KOPT-K1 (cell line): Measurements from ENCODE around the gene SETBP1.

Experiments used
- H3K27ac ChIP-seq: fragments of 200-600 bp; sonication (generic); 2 replicates; pipeline ENCODE4 v1.5.1; 2016; ENCODE audit warnings: antibody characterized with exemption, mild to moderate bottlenecking, low read depth, low read length; ENCODE audit not compliant: poor library complexity, severe bottlenecking
- H3K36me3 ChIP-seq: fragments of 200-600 bp; sonication (generic); 2 replicates; pipeline ENCODE4 v1.5.1; 2017; ENCODE audit warnings: antibody characterized with exemption, mild to moderate bottlenecking, low read length, moderate library complexity; ENCODE audit not compliant: insufficient read depth
- H3K9me3 ChIP-seq: fragments of 200-600 bp; sonication (generic); 2 replicates; pipeline ENCODE4 v1.5.1; 2017; ENCODE audit warnings: antibody characterized with exemption, low read length, mild to moderate bottlenecking; ENCODE audit not compliant: insufficient read depth, poor library complexity, severe bottlenecking

SETBP1 gene

DNA sequence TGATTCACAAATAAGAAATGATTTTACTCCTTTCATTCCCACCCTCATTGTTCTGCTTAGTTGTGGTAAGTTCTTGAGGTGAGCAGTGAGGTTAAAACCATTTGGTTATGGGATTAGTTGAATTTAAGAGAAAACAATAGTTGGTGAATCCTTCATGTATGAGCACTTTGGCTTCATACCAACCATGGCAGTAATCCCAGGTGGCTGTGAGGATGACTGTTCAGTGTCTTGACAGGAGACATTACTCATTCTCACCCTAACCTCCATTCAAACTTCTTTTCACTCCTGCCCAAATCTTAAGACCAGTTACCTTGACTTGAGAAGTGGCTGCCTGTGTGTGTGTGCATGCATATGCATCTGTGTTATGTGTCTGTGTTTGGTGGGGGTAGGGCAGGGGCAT is 143.1 kb downstream of the SETBP1 start:
- no peak overlapping the region for H3K27ac ChIP-seq
- no peaks in the 10 kb centered on the region for H3K36me3 ChIP-seq
- H3K9me3 ChIP-seq, result no peaks in the 10 kb centered on the region

DNA sequence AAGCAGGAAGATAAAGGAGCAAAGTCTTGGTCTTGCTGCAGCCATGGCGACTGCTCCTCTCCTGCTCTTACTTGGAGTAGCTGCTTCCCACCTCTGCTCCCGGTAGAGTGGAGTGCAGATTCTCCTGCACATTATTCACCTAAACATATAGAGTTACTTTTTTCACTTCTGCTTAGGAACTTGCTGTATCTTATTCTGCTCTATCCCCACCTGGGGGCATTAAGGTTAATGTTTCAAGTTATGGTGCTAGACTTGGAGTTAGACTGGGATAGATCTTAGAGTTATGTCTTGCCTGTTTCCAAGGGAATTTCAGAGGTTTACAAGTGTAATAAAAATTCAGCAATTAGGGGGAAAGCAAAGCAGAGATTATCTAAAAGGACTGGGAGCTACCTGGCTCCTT is 144.2 kb downstream of the SETBP1 start:
- Histone ChIP-seq H3K27ac (no peak overlapping the region), H3K9me3 (no peaks in the 10 kb centered on the region), H3K36me3 (no peaks in the 10 kb centered on the region)

DNA sequence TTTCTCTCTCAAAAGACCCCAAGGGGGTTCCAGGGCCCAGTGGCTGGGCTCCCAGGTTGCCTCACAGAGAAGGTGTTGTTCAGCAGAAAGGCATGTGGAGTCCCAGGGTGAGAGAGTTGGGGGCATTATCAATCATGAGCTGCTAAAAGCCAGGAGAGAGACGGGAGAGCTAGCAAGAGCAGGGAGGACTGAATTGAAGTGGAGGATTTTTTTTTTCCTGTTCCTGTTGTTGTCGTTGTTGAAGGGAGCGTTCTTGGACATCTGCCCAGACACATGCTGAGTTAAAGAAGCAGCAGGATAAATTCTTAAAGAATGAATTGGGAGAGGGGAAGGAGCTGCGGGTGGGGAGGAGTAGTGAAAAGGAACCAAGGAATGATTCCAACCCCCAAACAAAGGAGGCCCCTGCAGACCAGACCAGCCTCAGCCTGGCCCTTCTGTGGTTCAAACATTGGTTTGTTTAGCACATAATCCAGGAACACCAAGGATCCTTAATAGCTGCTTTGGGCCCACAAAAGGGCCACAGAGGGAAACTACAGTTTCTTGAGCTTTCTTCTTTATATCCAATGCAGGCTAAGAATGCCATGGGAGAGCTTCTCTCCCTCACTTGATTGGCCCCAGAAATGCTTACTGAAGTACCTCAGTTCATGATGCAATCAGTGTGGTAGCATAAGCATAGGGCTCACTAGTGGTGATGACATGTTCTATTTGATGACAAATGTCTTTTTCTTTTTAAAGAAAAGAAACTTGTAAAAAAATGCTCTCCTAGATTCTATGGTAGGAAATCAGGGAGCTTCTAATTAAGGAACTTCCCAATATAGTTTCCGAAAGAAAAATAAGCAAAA is 146.0 kb downstream of the SETBP1 start:
- H3K27ac ChIP-seq, result no peak overlapping the region
- no peaks in the 10 kb centered on the region for H3K36me3 ChIP-seq
- H3K9me3 ChIP-seq, result no peaks in the 10 kb centered on the region

DNA sequence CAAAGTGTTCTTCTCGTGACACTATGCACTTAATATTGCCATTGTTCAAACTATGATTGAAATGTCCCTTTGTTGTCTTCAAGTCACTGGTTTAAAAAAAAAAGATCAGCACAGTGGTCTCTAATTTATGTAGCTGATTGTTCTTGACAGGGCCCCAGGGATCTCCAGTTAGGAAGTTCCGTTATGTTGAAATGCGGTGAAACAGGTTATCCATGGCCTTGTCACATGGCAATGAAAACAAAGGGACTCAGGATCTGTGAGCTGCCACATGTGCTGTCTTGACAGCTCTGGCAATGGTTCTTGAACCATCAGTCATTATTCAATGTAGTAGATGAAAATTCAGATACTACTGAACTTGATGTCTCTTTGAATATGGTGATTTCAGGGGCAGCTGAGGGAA is 147.4 kb downstream of the SETBP1 start:
- H3K36me3 ChIP-seq, result no peaks in the 10 kb centered on the region
- no peaks in the 10 kb centered on the region for H3K9me3 ChIP-seq
- no peak overlapping the region for H3K27ac ChIP-seq

DNA sequence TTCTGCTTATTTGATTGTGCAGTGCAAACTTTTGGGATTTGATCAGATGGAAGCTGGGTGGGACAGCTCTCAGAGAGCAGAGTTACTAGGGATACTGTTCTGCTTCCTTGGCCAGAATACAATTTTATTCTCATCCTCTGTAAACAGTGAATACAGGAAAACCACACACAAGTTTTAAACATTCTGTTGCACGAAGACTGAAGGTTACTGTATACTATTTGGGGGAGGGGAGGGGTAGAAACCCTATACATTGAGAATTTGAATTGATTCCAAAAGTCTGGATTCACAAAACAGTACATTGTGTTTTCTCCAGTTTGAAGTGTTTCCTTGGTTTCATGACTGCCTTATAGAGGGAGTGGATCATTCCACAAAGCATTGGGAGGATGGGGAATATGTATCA is 149.9 kb downstream of the SETBP1 start:
- Histone ChIP-seq H3K27ac (no peak overlapping the region), H3K36me3 (no peaks in the 10 kb centered on the region), H3K9me3 (no peaks in the 10 kb centered on the region)

DNA sequence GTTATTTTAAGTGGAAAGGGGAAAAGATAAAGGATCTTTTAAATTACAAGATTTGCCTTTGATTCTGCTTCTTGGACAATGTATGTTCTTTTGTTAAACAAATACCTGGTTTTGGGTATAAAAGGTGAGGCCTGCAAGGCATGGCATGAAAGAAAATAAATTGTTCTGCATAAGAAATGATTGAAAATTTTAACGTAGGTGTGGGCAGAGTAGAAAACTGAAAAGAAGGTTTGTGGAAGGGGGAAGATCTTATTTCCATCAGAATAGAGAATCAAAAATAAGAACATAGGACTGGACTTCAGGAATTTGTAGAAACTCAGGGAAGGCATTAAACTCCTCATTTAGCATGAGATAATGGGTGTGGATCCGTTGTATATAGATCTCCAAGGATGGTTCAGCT is 153.1 kb downstream of the SETBP1 start:
- H3K27ac ChIP-seq, result no peak overlapping the region
- no peaks in the 10 kb centered on the region for H3K9me3 ChIP-seq
- no peaks in the 10 kb centered on the region for H3K36me3 ChIP-seq

DNA sequence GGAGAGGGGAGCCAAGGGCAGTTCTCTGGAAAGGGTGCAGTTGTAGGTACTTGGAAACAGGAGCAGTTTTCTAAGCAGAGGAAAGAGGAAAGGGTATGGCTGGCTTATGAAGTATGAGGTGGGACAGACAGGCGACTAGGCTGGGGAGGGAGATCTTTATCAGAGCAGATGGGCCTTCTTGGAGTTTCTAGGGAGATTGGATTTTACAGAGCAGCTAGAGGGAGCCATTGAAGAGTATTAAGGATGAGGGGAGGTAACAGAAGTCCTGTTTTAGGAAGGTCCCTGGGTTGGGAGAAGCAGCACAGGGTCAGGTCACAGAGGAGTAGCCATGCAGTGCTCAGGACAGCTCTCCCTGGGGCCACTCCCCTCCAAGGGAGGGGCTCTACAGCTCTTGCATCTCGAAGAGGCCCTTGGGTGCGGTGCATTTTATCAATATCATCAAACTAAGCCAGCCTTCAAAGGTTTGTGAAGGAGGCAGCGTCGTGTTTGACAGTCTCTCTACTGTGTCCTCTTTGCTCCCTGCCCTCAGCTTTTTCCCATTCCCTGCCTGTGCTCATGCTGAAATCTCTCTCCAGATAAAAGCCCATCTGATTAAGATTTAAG is 154.3 kb downstream of the SETBP1 start:
- H3K9me3 ChIP-seq, result no peaks in the 10 kb centered on the region
- no peak overlapping the region for H3K27ac ChIP-seq
- no peaks in the 10 kb centered on the region for H3K36me3 ChIP-seq

DNA sequence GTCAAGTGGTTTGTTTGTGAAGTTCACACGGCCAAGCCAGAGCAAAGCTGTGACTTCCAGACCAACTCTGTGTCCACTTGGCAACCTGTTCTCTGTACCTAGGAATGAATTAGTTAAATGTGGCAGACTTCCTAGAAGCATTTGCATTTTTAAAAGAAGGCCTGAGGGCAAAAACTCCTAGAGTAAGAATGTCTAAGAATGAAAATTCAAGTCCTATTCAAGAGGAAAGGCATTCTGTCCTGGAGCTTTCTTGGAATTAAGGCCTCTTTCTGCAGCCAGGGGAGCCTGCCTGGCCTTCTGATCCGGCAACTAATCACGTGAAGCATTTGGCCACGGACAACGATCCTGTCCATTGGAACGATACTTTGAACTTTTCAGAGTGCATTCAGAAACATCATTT is 155.0 kb downstream of the SETBP1 start:
- Histone ChIP-seq H3K9me3 (no peaks in the 10 kb centered on the region), H3K27ac (no peak overlapping the region), H3K36me3 (no peaks in the 10 kb centered on the region)

DNA sequence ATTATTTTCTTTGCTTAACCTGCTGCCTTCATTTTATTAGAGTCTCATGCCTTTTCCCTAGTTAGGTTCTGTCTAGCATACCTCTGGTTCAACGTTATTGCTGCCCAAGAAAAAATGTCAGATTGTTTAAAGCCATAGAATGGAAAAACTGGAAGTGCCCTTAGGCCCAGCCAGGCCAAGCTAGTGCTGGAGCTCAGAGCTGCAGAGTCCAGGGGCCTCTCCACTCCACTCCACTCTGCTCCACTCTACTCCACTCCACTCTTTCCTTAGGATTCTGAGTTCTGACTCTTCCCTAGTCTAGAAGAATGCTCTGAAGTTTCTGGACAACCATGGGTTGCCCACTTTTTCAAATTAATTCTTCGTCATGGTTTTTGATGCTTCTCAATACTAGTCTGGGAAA is 155.6 kb downstream of the SETBP1 start:
- Histone ChIP-seq H3K36me3 (no peaks in the 10 kb centered on the region), H3K27ac (no peak overlapping the region), H3K9me3 (no peaks in the 10 kb centered on the region)

DNA sequence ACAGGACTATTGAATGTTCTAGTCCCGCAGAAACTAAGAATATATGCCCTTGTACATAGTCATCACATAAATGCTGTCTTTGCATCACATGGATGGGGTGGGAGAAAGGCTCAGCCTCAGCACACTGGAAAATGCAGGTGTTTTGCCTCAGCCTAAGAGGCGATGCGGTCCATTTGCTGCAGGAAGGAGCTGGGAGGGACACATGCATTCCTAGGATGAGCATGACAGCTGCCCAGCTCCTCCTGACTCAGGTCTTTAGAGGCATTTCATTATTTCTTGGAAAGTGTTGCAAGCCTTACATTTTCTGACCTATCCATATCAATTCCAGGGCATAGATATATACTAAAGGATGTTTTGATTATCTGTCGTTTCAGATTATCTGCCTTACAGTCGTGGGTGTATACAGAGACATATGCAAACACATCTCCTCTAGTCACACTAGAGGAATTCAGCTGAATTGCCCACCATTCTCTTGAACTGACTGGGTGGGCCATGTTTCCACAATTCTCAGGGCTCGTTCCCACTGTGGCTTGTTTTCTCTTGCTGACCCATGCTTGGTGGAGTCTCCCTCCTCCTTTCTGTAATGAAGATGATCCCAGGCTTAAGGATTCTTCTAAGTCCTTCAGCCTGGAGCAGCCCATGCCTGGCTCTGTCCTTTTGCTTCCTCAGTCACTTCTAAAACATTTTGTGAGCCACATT is 156.9 kb downstream of the SETBP1 start:
- Histone ChIP-seq H3K27ac (no peak overlapping the region), H3K9me3 (no peaks in the 10 kb centered on the region), H3K36me3 (no peaks in the 10 kb centered on the region)

DNA sequence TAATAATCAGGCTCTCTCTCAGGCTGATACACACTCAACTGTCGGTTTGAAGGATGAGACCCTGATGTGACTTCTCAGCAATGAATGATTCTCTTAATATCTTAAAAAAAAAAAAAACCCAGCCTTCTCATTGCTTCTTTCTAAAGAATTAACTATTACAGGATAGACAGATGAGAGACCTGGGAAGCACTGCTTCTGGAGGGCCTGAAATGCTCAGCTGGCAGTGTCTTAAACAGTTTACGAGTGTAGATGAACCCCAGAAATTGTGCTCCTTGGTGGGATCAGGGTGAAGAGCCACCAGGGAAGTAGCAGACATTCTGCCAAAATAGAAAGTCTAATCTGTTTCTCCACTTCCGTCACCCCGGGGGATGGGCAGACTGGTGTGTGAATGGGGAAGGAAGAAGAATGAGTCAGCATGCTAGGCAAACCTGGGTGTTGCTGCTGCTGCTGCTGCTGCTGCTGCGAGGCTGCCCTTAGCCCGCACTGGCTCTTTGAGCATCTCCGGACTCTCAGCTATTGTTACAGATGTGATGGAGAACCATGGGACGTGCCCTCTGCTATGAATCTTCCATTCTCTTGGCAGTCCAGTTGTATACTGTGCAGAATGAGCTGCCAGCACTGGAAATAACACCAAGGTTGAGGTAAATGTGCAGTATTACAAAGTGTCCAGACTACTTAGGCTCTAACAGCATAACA is 158.4 kb downstream of the SETBP1 start:
- Histone ChIP-seq H3K9me3 (no peaks in the 10 kb centered on the region), H3K36me3 (no peaks in the 10 kb centered on the region), H3K27ac (no peak overlapping the region)

DNA sequence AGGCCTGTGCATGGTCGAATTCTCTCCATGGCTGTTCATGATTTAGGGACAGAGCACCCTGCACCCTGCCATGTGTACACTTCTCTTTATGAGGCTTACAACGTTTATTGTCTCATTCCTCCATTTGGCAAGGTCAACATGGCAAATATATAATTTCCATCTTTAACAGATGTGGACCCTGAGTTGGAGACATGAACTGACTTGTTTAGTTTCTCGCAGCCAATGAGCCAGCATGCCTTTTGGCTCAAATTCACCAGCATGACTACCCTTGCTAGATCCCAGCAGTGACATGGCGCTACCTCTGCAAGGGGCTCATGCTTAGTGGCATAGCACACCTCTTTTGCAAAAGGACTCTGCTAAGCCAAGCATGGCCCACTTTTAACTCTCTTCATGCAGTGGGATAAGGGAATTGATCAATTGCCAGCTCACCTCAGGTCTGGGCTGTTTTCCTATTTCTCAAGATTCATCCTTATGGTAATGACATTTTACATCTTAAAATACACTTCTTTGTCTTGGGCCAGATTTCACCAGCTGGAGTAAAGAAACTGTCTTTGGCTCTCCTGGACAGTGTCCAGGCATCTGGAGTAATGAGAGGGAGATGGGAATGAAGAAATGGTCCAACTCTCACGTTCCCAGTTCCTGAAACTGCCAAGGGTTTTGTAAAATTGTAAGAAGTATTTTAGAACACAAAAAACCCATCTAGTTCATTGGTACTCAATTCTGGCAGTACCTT is 159.5 kb downstream of the SETBP1 start:
- Histone ChIP-seq H3K36me3 (no peaks in the 10 kb centered on the region), H3K27ac (no peak overlapping the region), H3K9me3 (no peaks in the 10 kb centered on the region)

DNA sequence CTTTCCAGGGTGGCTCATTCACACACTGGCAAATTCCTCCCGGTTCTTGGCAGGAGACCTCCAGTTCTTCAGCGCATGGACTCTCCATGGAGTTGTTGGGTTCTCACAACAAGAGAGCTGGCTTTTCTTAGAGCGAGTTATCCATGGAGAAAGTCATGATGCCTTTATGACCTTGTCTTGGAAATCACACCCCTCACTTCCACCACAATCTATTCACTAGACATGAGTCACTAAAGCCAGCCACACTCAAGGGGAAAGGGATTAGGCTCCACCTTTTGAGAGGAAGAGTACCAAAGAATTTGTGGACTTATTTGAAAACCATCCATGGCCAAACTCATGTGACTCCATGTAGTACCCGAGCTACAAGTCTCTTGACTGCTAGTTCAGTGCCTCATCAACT is 160.5 kb downstream of the SETBP1 start:
- Histone ChIP-seq H3K9me3 (no peaks in the 10 kb centered on the region), H3K27ac (no peak overlapping the region), H3K36me3 (no peaks in the 10 kb centered on the region)

DNA sequence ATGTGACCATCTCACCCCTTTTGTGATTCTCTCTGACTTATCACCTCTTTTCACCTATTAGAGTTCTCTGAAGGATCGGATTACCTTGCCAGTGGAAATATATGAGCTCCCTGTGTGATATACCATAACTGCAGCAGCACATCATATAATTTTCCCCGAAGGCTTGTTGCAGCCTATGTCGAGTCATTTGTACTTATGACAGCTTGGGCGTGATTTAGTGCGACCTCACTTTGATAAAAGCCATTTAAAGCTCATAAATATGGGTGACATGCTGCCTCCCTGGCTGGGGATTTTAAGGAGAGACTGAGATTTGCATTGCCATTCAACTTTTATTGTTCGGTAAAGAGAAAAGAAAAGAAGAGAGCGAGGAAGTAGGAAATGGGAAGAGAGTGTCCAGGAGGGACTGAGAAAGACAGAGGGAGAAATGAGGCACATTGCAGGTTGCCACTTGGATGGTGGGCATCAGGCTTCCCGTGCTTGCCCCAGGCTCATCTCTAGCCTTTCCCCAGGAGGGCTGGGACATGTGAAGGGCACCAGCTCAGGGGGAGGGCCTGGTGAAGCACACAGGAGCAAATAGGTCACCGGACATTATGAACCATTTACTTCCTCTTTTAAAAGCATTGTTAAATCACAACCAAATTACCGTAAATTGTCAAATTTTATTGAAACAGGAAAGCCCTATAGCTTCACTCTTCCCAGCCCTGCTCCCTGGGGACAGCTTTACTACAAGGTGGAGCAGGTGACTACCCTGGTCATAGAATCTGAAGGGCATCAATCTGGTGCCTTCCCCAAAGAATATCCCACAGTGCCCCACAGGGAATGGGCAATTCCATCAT is 161.3 kb downstream of the SETBP1 start:
- Histone ChIP-seq H3K27ac (no peak overlapping the region), H3K36me3 (no peaks in the 10 kb centered on the region), H3K9me3 (no peaks in the 10 kb centered on the region)
